ENCODE results near the gene RERE.

Gene RERE

DNA sequence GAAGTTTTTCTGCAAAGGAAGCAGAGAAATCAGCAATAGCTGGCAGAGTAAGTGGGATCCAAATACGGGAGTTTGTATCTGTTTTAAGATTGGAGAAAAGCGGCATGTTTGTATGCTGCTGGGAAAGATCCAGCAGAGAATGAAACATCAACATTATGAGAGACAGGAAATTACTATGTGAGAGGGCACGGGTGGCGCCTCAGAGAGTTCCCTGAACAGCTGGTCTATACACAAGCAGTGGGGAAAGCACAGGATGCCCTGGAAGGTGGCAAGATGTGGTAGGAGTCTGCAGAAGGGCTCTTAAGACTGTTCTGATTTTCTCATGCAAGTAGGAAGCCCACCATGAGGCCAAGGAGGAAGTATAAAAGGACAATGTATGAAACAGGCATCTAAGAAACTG is 130.4 kb downstream of the RERE start:
- no peak overlapping the region for H3K4me3 ChIP-seq (ENCODE audit: low read depth, low read length)
- TF ChIP-seq CTCF (IDR thresholded peaks at IDR 0.05; ENCODE audit: insufficient read depth, low read depth, low read length, missing control alignments) = no peak
- peak; percentile 43 for DNase-seq (ENCODE audit: low read depth)

- no peak for TF ChIP-seq CTCF (IDR thresholded peaks at IDR 0.05; ENCODE audit: insufficient read depth, low read depth, low read length, missing control alignments)
- no peak overlapping the region for H3K4me3 ChIP-seq (ENCODE audit: low read depth, low read length)
- DNase-seq (ENCODE audit: low read depth) = no peak
These were observed 132.0 kb downstream of the RERE start for GRCh38 chr1:8685463-8685862.

DNA sequence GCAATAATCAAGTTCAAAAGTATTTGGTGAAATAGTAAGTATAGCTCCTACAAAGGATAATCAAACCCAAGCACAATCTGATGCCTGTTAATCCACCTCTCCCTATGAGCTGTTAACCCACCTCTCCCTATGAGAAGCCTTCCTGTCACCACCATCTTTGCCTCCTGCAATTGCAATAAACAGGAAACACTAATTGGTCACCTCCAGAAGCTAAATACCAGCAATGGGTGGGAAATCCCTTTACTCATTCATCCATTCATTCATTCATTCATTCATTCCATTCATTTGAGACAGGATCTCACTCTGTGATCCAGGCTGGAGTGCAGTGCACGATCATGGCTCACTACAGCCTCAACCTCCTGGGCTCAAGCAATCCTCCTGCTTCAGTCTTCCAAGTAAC is 132.8 kb downstream of the RERE start:
- no peak overlapping the region for H3K4me3 ChIP-seq (ENCODE audit: low read depth, low read length)
- TF ChIP-seq CTCF (IDR thresholded peaks at IDR 0.05; ENCODE audit: insufficient read depth, low read depth, low read length, missing control alignments) = no peak
- no peak for DNase-seq (ENCODE audit: low read depth)

DNA sequence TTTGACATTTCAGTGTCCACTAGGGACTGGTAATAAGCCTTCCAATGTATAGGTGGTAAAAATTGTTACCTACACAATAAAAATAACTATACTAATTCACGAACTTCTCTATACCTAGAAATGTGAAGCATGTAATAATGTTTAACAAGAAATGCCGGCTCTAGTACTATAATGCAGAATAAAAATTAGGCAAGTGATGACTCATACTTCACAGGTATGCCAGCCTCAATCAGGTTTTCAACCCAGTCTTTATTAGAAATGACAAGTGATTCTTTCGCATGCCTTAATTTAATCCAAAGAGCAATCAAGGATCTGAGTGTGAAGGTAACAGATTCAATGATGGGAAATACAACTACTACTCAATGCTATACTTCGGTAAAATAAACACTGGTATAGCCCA is 134.9 kb downstream of the RERE start:
- DNase-seq (ENCODE audit: low read depth) = no peak
- no peak overlapping the region for H3K4me3 ChIP-seq (ENCODE audit: low read depth, low read length)
- TF ChIP-seq CTCF (IDR thresholded peaks at IDR 0.05; ENCODE audit: insufficient read depth, low read depth, low read length, missing control alignments) = no peak

GRCh38 chr1:8681911-8682310 is 135.5 kb downstream of the RERE start:
- H3K4me3 ChIP-seq (ENCODE audit: low read depth, low read length) = no peak overlapping the region
- DNase-seq (ENCODE audit: low read depth) = no peak
- TF ChIP-seq CTCF (IDR thresholded peaks at IDR 0.05; ENCODE audit: insufficient read depth, low read depth, low read length, missing control alignments) = no peak

GRCh38 chr1:8680664-8681650 is 136.5 kb downstream of the RERE start:
- DNase-seq (ENCODE audit: low read depth) = no peak
- no peak for TF ChIP-seq CTCF (IDR thresholded peaks at IDR 0.05; ENCODE audit: insufficient read depth, low read depth, low read length, missing control alignments)
- no peak overlapping the region for H3K4me3 ChIP-seq (ENCODE audit: low read depth, low read length)
